HepG2 (cell line): ENCODE data around the gene MGMT. TPM values are rescaled to one million over a fixed set of nuclear protein-coding genes. Genes with fewer than 3 reads are reported as not detected.

Experiments used
- ATAC-seq: fragments of 200-7000 bp; cut with Tn5 transposase; 3 replicates; pipeline ENCODE4 v1.9.1; 2020; ENCODE audit warnings: mild to moderate bottlenecking, moderate library complexity
- BruUV-seq: library from RNA; stranded (reverse); fragments of 400-500 nt; replicated peaks from 2 replicates; lab custom pipeline; 2021; lab: Mats Ljungman, UMichigan
- CTCF ChIA-PET: fragments of 300-600 bp; formaldehyde crosslinking; extraction: SDS; loops from one replicate; lab custom pipeline; 2021; ENCODE audit warnings: low total read pairs, inconsistent platforms, low intra/inter-chr PET ratio; lab: Yijun Ruan, JAX
- POLR2A ChIA-PET: fragments of 350-600 bp; sonication (Branson Sonifier 250); formaldehyde crosslinking; loops from one replicate; lab custom pipeline; 2020; ENCODE audit warnings: antibody characterized with exemption, inconsistent platforms; lab: Yijun Ruan, JAX
- DNase-seq: peaks from one replicate; pipeline ENCODE4 v3.0.0-alpha.2; 2015; ENCODE audit warnings: low spot score
- FAIRE-seq: peaks from 3 replicates; lab custom pipeline; 2011; peaks lifted over from hg19 to GRCh38; lab: Jason Lieb, UNC
- H2AFZ ChIP-seq: one replicate; pipeline ENCODE4 v1.6.1; 2011; ENCODE audit warnings: low read length, inconsistent platforms
- H3K27ac ChIP-seq: fragments of 300-600 bp; 3 replicates; pipeline ENCODE4 v1.8.0; 2011; ENCODE audit warnings: mixed run types, mild to moderate bottlenecking, mixed read lengths, low read length, inconsistent platforms; ENCODE audit not compliant: insufficient read depth; ENCODE audit errors: extremely low read length
- H3K27me3 ChIP-seq, 2 experiments: fragments of 200-600 bp in 1 of 2; 2 replicates in 1 of 2; 3 replicates in 1 of 2; pipeline versions ENCODE4 v1.6.0 to v1.8.0; 2011; ENCODE audit warnings: low read length in 2 of 2, mild to moderate bottlenecking in 2 of 2, moderate library complexity in 2 of 2, inconsistent platforms in 1 of 2; ENCODE audit not compliant: insufficient read depth in 2 of 2, control insufficient read depth in 1 of 2
- H3K36me3 ChIP-seq, 2 experiments: fragments of 200-600 bp in 1 of 2; replicated peaks in 1 of 2; 2 replicates in 1 of 2; 3 replicates in 1 of 2; pipeline versions ENCODE4 v1.5.1 to v1.8.0; 2011; ENCODE audit warnings: low read length in 2 of 2, inconsistent platforms in 1 of 2; ENCODE audit not compliant: insufficient read depth in 2 of 2, control insufficient read depth in 1 of 2
- H3K4me1 ChIP-seq: 2 replicates; pipeline ENCODE4 v1.5.1; 2012; ENCODE audit warnings: low read length, inconsistent platforms; ENCODE audit not compliant: insufficient read depth
- H3K4me2 ChIP-seq: 2 replicates; pipeline ENCODE4 v1.6.0; 2011; ENCODE audit warnings: low read depth, low read length, inconsistent platforms
- H3K4me3 ChIP-seq, 3 experiments: fragments of 200-600 bp in 1 of 3; sonication (generic), shearing (Covaris generic) in 1 of 3; replicated peaks in 1 of 3; 2 replicates each; pipeline ENCODE4 v1.5.1; 2011 to 2016; ENCODE audit warnings: low read length in 3 of 3, inconsistent platforms in 2 of 3, low read depth in 2 of 3, mild to moderate bottlenecking in 2 of 3, control low read depth in 1 of 3, mixed read lengths in 1 of 3; ENCODE audit not compliant: insufficient read depth in 1 of 3
- H3K79me2 ChIP-seq: one replicate; pipeline ENCODE4 v1.6.1; 2011; ENCODE audit warnings: low read length, inconsistent platforms; ENCODE audit not compliant: insufficient read depth
- H3K9ac ChIP-seq: 2 replicates; pipeline ENCODE4 v1.6.0; 2011; ENCODE audit warnings: mild to moderate bottlenecking, low read depth, low read length, inconsistent platforms; ENCODE audit not compliant: insufficient read depth
- H3K9me3 ChIP-seq: 2 replicates; pipeline ENCODE4 v1.5.1; 2012; ENCODE audit warnings: mild to moderate bottlenecking, low read length
- H4K20me1 ChIP-seq: 2 replicates; pipeline ENCODE4 v1.6.0; 2011; ENCODE audit warnings: inconsistent platforms, mild to moderate bottlenecking, low read length, moderate library complexity; ENCODE audit not compliant: insufficient read depth
- ESRRA ChIP-seq: sonication (generic); formaldehyde crosslinking; IDR thresholded peaks from 2 replicates; pipeline ENCODE4 v1.5.1; 2020; ENCODE audit warnings: mild to moderate bottlenecking, low read depth, missing genetic modification reagents
- KAT2B ChIP-seq: fragments of 150-350 bp; IDR thresholded peaks from 2 replicates; pipeline ENCODE4 v1.6.1; 2014; ENCODE audit warnings: low read depth, low read length, borderline replicate concordance
- MZF1 ChIP-seq: sonication (generic); formaldehyde crosslinking; IDR thresholded peaks from 2 replicates; pipeline ENCODE4 v1.8.1; 2023; ENCODE audit warnings: mild to moderate bottlenecking, missing genetic modification reagents, borderline replicate concordance
- NFKBIZ ChIP-seq: IDR thresholded peaks from 2 replicates; pipeline ENCODE4 v1.6.1; 2018; ENCODE audit warnings: missing genetic modification reagents, missing compliant biosample characterization
- RFXANK ChIP-seq: IDR thresholded peaks from 2 replicates; pipeline ENCODE4 v1.6.1; 2016
- SIN3B ChIP-seq: fragments of 150-350 bp; IDR thresholded peaks from 2 replicates; pipeline ENCODE4 v1.6.1; 2014; ENCODE audit warnings: low read length
- SIX1 ChIP-seq: sonication (generic); formaldehyde crosslinking; IDR thresholded peaks from 2 replicates; pipeline ENCODE4 v1.4.0; 2020; ENCODE audit warnings: missing genetic modification reagents, borderline replicate concordance
- SKIL ChIP-seq: sonication (generic); formaldehyde crosslinking; IDR thresholded peaks from 2 replicates; pipeline ENCODE4 v1.8.0; 2022; ENCODE audit warnings: missing genetic modification reagents, mild to moderate bottlenecking, moderate library complexity, borderline replicate concordance
- SNAI1 ChIP-seq: sonication (generic); formaldehyde crosslinking; IDR thresholded peaks from 2 replicates; pipeline ENCODE4 v1.5.0; 2020; ENCODE audit warnings: mild to moderate bottlenecking, missing genetic modification reagents, borderline replicate concordance
- ZFP91 ChIP-seq: sonication (generic); formaldehyde crosslinking; IDR thresholded peaks from 2 replicates; pipeline ENCODE4 v1.9.0; 2022; ENCODE audit warnings: missing genetic modification reagents, mild to moderate bottlenecking, borderline replicate concordance
- ZNF24 ChIP-seq: fragments of 450-650 bp; IDR thresholded peaks from 2 replicates; pipeline ENCODE4 v1.6.1; 2017; ENCODE audit warnings: antibody characterized with exemption, mild to moderate bottlenecking
- ZNF432 ChIP-seq: sonication (generic); formaldehyde crosslinking; IDR thresholded peaks from 2 replicates; pipeline ENCODE4 v1.5.0; 2020; ENCODE audit warnings: missing genetic modification reagents, mild to moderate bottlenecking, borderline replicate concordance
- ZNF558 ChIP-seq: sonication (generic); formaldehyde crosslinking; IDR thresholded peaks from 2 replicates; pipeline ENCODE4 v1.9.0; 2022; ENCODE audit warnings: mild to moderate bottlenecking, missing genetic modification reagents, borderline replicate concordance
- ZNF567 ChIP-seq: sonication (generic); formaldehyde crosslinking; IDR thresholded peaks from 2 replicates; pipeline ENCODE4 v1.8.1; 2023; ENCODE audit warnings: mild to moderate bottlenecking, missing genetic modification reagents, borderline replicate concordance
- ZNF589 ChIP-seq: sonication (generic); formaldehyde crosslinking; conservative IDR thresholded peaks from 2 replicates; pipeline ENCODE4 v1.8.0; 2022; ENCODE audit warnings: mild to moderate bottlenecking, moderate library complexity, missing genetic modification reagents
- ZNF597 ChIP-seq: sonication (generic); formaldehyde crosslinking; IDR thresholded peaks from 2 replicates; pipeline ENCODE4 v1.5.0; 2020; ENCODE audit warnings: missing genetic modification reagents
- ZNF614 ChIP-seq: IDR thresholded peaks from 2 replicates; pipeline ENCODE4 v1.6.1; 2018; ENCODE audit warnings: missing biosample characterization, missing genetic modification reagents, inconsistent platforms, borderline replicate concordance
- ZNF737 ChIP-seq: sonication (generic); formaldehyde crosslinking; IDR thresholded peaks from 2 replicates; pipeline ENCODE4 v1.5.0; 2020; ENCODE audit warnings: missing genetic modification reagents, mild to moderate bottlenecking, borderline replicate concordance
- ZNF75D ChIP-seq: sonication (generic); formaldehyde crosslinking; IDR thresholded peaks from 2 replicates; pipeline ENCODE4 v1.8.1; 2023; ENCODE audit warnings: missing genetic modification reagents, mild to moderate bottlenecking, borderline replicate concordance
- WGBS: methylation state at CpG from one replicate; pipeline ENCODE4 v1.1.6; 2017; ENCODE audit warnings: low lambda C conversion rate; 5-methylcytosine and 5-hydroxymethylcytosine counted together
- in situ Hi-C: cut with HindIII; loops from 2 replicates; pipeline ENCODE4 v1.10.0; 2017; ENCODE audit warnings: low pct_unique_long_range_greater_than_20kb; ENCODE audit not compliant: extremely low pct_ligation_motif_present
- intact Hi-C: fragments of 100-400 bp; cut with micrococcal nuclease; formaldehyde crosslinking; loops from one replicate; pipeline ENCODE4 v1.10.0; 2022; ENCODE audit not compliant: unreplicated experiment
- polyA plus RNA-seq, 8 experiments: library from polyadenylated mRNA; depleted of rRNA in 3 of 8; stranded (reverse) in 7 of 8; unstranded in 1 of 8; fragments of >200 nt; fragmentation: Illumina TruSeq in 4 of 8; extraction: Trizol in 4 of 8; gene quantifications; 2 replicates each; pipeline versions ENCODE4 v1.2.1 to v1.2.3, GENCODE V29; 2011 to 2016; ENCODE audit warnings: low read depth in 4 of 8, missing spikeins in 1 of 8, mixed read lengths in 1 of 8; ENCODE audit not compliant: insufficient read depth in 1 of 8
- total RNA-seq, 5 experiments: library from RNA; depleted of rRNA; stranded (reverse); fragments of >200 nt; fragmentation: Illumina TruSeq; extraction: Trizol; gene quantifications; 2 replicates each; pipeline ENCODE4 v1.2.3, GENCODE V29; 2016; ENCODE audit warnings: low read depth in 1 of 5

The MGMT gene
- total and polyA plus RNA-seq, 2 of the 13 experiments (the other 11 are each of a cell fraction or from before 2014, with no cell fraction given), result 12.0 to 19.5 TPM

- no peak for DNase-seq
- Histone ChIP-seq H3K36me3 (no peaks in the 10 kb centered on the region), H3K79me2 (no peaks in the 10 kb centered on the region), H3K27ac (no peak overlapping the region), H4K20me1 (no peaks in the 10 kb centered on the region), H3K9ac (no peak overlapping the region), H3K4me1 (no peaks in the 10 kb centered on the region), H2AFZ (no peak overlapping the region), H3K27me3 (no peaks in the 10 kb centered on the region), H3K4me2 (no peak overlapping the region), H3K4me3 (no peak overlapping the region), H3K9me3 (no peaks in the 10 kb centered on the region)
- no TSS peak for BruUV-seq
- intact Hi-C loops (no loop called here), in situ Hi-C loops (no loop called here)
- WGBS, result 66% methylated on average over 13 of the region's 23 CpGs
- ATAC-seq, result no peak
- CTCF ChIA-PET, result no interaction called here
- FAIRE-seq, result no peak
- POLR2A ChIA-PET, result no interaction called here
- no peak for TF ChIP-seq ZNF75D
- TF ChIP-seq ZNF24, result no peak
- TF ChIP-seq SIN3B, result no peak
- TF ChIP-seq ZFP91 (CRISPR knock-in tag), result no peak
- TF ChIP-seq ZNF737 (CRISPR knock-in tag), result no peak
- no peak for TF ChIP-seq ZNF589 (CRISPR knock-in tag)
- TF ChIP-seq NFKBIZ (CRISPR knock-in tag), result no peak
- no peak for TF ChIP-seq ESRRA (CRISPR knock-in tag)
- no peak for TF ChIP-seq SNAI1
- no peak for TF ChIP-seq ZNF597 (CRISPR knock-in tag)
- TF ChIP-seq ZNF432 (CRISPR knock-in tag), result no peak
- no peak for TF ChIP-seq RFXANK (CRISPR knock-in tag)
- TF ChIP-seq ZNF614 (CRISPR knock-in tag), result no peak
- no peak for TF ChIP-seq ZNF567 (CRISPR knock-in tag)
- TF ChIP-seq ZNF558 (CRISPR knock-in tag), result no peak
- TF ChIP-seq SIX1, result no peak
- TF ChIP-seq KAT2B, result no peak
- no peak for TF ChIP-seq SKIL (CRISPR knock-in tag)
- no peak for TF ChIP-seq MZF1 (CRISPR knock-in tag)
Observed at GRCh38 chr10:129544205-129545202, 77.5 kb downstream of the MGMT start.
